Measurements from ENCODE around the gene CKAP5. TPM values are rescaled to one million over a fixed set of nuclear protein-coding genes. Genes with fewer than 3 reads are reported as not detected.
A peak's percentile ranks its signal among the peaks of the same experiment; 100 is the strongest.

The CKAP5 gene
- total RNA-seq, 4 donors from 2014 or later: 23.8 to 75.1 (median 26.7) TPM

DNA sequence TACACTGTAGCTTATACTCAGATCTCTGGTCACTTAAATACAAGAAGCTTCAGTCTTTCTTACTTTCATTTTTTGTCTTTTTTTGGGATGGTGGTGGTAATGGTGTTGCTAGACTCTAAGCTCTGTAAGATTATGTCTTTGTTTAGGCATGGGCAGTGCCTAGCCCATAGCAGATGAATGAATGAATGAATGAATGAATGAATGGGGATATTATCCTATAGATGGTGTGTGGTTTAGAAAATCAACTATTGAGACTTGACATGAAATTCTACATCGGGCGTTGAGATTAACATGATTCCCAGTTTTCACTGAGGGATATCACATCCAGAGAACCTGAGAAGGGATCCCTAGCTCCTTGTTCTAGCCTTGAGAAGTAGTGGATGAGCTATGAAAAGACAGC, 9.8 kb upstream of the CKAP5 start:
- H3K27me3 ChIP-seq: no peaks in the 10 kb centered on the region
- TF ChIP-seq POLR2A (IDR thresholded peaks at IDR 0.05) (no peak), CTCF (IDR thresholded peaks at IDR 0.05) (no peak)
- H3K4me3 ChIP-seq: no peak overlapping the region
- DNase-seq: no peak
- H3K36me3 ChIP-seq: peaks cover 0 to 21% (median 0%) of the 10 kb centered on the region in 3 donors
- no peaks in the 10 kb centered on the region for H3K9me3 ChIP-seq
- no peaks in the 10 kb centered on the region for H3K4me1 ChIP-seq
- no peak overlapping the region for H3K27ac ChIP-seq

DNA sequence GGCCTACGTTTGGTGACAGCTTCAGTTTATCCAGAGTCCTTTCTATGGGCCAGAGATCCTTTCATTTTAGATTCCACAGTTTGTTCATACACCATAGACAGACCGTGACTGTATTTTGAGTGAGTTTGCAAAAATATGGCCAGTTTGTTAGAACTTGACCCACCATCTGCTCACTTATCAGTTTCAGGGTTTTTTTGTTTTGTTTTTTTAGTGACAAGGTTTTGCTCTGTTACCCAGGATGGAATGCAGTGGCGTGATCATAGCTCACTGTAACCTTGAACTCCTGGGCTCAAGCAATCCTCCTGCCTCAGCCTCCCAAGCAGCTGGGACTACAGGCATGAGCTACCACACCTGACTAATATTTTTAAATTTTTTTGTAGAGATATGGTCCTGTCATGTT, 9.1 kb upstream of the CKAP5 start:
- Histone ChIP-seq H3K27ac (no peak overlapping the region), H3K9me3 (no peaks in the 10 kb centered on the region), H3K4me1 (no peaks in the 10 kb centered on the region), H3K27me3 (no peaks in the 10 kb centered on the region), H3K36me3 (peaks cover 0 to 14% (median 0%) of the 10 kb centered on the region in 3 donors), H3K4me3 (no peak overlapping the region)
- TF ChIP-seq CTCF (IDR thresholded peaks at IDR 0.05) (no peak), POLR2A (IDR thresholded peaks at IDR 0.05) (no peak)
- DNase-seq: no peak

- H3K4me1 ChIP-seq: no peaks in the 10 kb centered on the region
- H3K9me3 ChIP-seq: no peaks in the 10 kb centered on the region
- no peaks in the 10 kb centered on the region for H3K27me3 ChIP-seq
- no peak overlapping the region for H3K4me3 ChIP-seq
- no peak for TF ChIP-seq CTCF (IDR thresholded peaks at IDR 0.05)
- no peak for TF ChIP-seq POLR2A (IDR thresholded peaks at IDR 0.05)
- H3K27ac ChIP-seq: no peak overlapping the region
- DNase-seq: no peak
- no peaks in the 10 kb centered on the region for H3K36me3 ChIP-seq
Measured at GRCh38 chr11:46850829-46851380, 4.8 kb upstream of the CKAP5 start.

GRCh38 chr11:46849631-46850030, 3.6 kb upstream of the CKAP5 start:
- H3K4me3 ChIP-seq: no peak overlapping the region
- H3K9me3 ChIP-seq: no peaks in the 10 kb centered on the region
- no peak for DNase-seq
- no peaks in the 10 kb centered on the region for H3K36me3 ChIP-seq
- H3K27ac ChIP-seq: no peak overlapping the region
- no peaks in the 10 kb centered on the region for H3K27me3 ChIP-seq
- no peak for TF ChIP-seq CTCF (IDR thresholded peaks at IDR 0.05)
- no peak for TF ChIP-seq POLR2A (IDR thresholded peaks at IDR 0.05)
- peaks cover 0 to 7% (median 2%) of the 10 kb centered on the region in 4 donors for H3K4me1 ChIP-seq

DNA sequence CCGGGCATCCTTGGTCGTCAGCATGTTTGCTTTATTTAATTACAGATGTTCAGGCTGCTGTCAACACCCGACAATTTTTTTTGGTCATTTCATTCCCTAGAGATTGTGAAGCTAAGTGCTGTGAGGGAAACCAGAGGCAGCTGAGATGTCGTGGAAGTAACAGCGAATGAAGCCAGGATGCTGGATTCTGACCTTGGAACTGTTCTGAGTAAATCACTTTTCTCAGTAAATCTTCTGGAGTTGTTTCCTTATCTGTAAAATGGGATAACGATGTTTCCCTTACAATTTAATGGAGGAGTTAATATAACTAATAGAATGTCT, 390 bp upstream of the CKAP5 start:
- Histone ChIP-seq H3K36me3 (no peaks in the 10 kb centered on the region), H3K4me3 (peak overlapping the region; percentile 77 to 98 (median 86)), H3K9me3 (no peaks in the 10 kb centered on the region), H3K27ac (peak overlapping the region in 1 of 4 donors; percentile 90), H3K27me3 (no peaks in the 10 kb centered on the region), H3K4me1 (peaks cover 0 to 17% (median 2%) of the 10 kb centered on the region in 4 donors)
- DNase-seq: no peak
- TF ChIP-seq POLR2A (IDR thresholded peaks at IDR 0.05): no peak
- no peak for TF ChIP-seq CTCF (IDR thresholded peaks at IDR 0.05)

- H3K27ac ChIP-seq: peak overlapping the region; percentile 79 to 94 (median 88)
Measured at GRCh38 chr11:46845440-46845739, 690 bp downstream of the CKAP5 start.

More at GRCh38 chr11:46845440-46845739, 690 bp downstream of the CKAP5 start:
- H3K4me3 ChIP-seq: peak overlapping the region; percentile 77 to 98 (median 86)
- H3K9me3 ChIP-seq: no peaks in the 10 kb centered on the region
- no peak for DNase-seq
- H3K4me1 ChIP-seq: peaks cover 0 to 17% (median 2%) of the 10 kb centered on the region in 4 donors
- TF ChIP-seq POLR2A (IDR thresholded peaks at IDR 0.05) (no peak), CTCF (IDR thresholded peaks at IDR 0.05) (no peak)
- H3K27me3 ChIP-seq: no peaks in the 10 kb centered on the region
- H3K36me3 ChIP-seq: no peaks in the 10 kb centered on the region
